ENCODE results near the gene SLC51B. TPM values are rescaled to one million over a fixed set of nuclear protein-coding genes. Genes with fewer than 3 reads are reported as not detected.

The SLC51B gene
- polyA plus RNA-seq, 3 donors = not detected

GRCh38 chr15:64997745-64998375, 47.3 kb upstream of the SLC51B start:
- Histone ChIP-seq H3K4me1 (ENCODE audit: control insufficient read depth in 1 of 2, insufficient read depth in 2 of 2, low read length in 2 of 2) (no peaks in the 10 kb centered on the region), H3K4me2 (replicated peaks; ENCODE audit: extremely low read depth, low read length, poor library complexity, severe bottlenecking) (no peak overlapping the region), H2AFZ (ENCODE audit: insufficient read depth, low read depth, low read length, poor library complexity, severe bottlenecking) (no peak overlapping the region), H3K9me3 (replicated peaks in 1 of 2; ENCODE audit: control insufficient read depth in 1 of 2, insufficient read depth in 1 of 2, low read length in 2 of 2) (no peaks in the 10 kb centered on the region), H3K79me2 (ENCODE audit: insufficient read depth, low read length) (no peaks in the 10 kb centered on the region), H3K36me3 (replicated peaks in 1 of 2; ENCODE audit: control insufficient read depth in 1 of 2, insufficient read depth in 2 of 2, low read length in 2 of 2) (peaks cover 1 to 5% of the 10 kb centered on the region in 2 donors), H3K4me3 (replicated peaks in 1 of 3; ENCODE audit: low read depth in 2 of 3, low read length in 3 of 3) (no peak overlapping the region), H3K27ac (ENCODE audit: low read depth in 1 of 2, low read length in 2 of 2) (no peak overlapping the region), H3K27me3 (ENCODE audit: control insufficient read depth in 2 of 2, insufficient read depth in 2 of 2, low read length in 2 of 2) (no peaks in the 10 kb centered on the region), H4K20me1 (ENCODE audit: insufficient read depth, low read length) (no peaks in the 10 kb centered on the region), H3K9ac (ENCODE audit: insufficient read depth, low read length, poor library complexity, severe bottlenecking) (no peak overlapping the region)
- H3K4me3 Mint-ChIP-seq = no peak overlapping the region
- TF ChIP-seq CTCF (IDR thresholded peaks at IDR 0.05) = no peak
- no peaks in the 10 kb centered on the region for H3K9me3 Mint-ChIP-seq
- peaks cover 0 to 4% (median 3%) of the 10 kb centered on the region in 3 donors for H3K27me3 Mint-ChIP-seq (ENCODE audit: low read depth in 3 of 3)
- intact Hi-C loops (cut with micrococcal nuclease) = no loop called here
- no peak for DNase-seq
- WGBS (ENCODE audit: insufficient coverage) = no CpG with 5 or more reads among the region's 4 CpGs
- peaks cover 3 to 16% of the 10 kb centered on the region in 2 donors for H3K36me3 Mint-ChIP-seq
- H3K27ac Mint-ChIP-seq = no peak overlapping the region
- H3K4me1 Mint-ChIP-seq = peaks cover 3% of the 10 kb centered on the region

GRCh38 chr15:65004993-65005392, 40.2 kb upstream of the SLC51B start:
- TF ChIP-seq CTCF (IDR thresholded peaks at IDR 0.05) = no peak
- Mint-ChIP-seq H3K27me3 (ENCODE audit: low read depth in 3 of 3) (peaks cover 0 to under 1% (median 0%) of the 10 kb centered on the region in 3 donors), H3K4me3 (no peak overlapping the region), H3K9me3 (peaks cover 0 to 2% (median 0%) of the 10 kb centered on the region in 7 donors), H3K4me1 (peaks cover 2% of the 10 kb centered on the region), H3K36me3 (peaks cover 18 to 35% of the 10 kb centered on the region in 2 donors), H3K27ac (no peak overlapping the region)
- H3K27me3 ChIP-seq (ENCODE audit: control insufficient read depth in 2 of 2, insufficient read depth in 2 of 2, low read length in 2 of 2) = no peaks in the 10 kb centered on the region
- no peak overlapping the region for H3K27ac ChIP-seq (ENCODE audit: low read depth in 1 of 2, low read length in 2 of 2)
- WGBS (ENCODE audit: insufficient coverage) = 100% methylated on average over 1 of the region's 3 CpGs
- no peaks in the 10 kb centered on the region for H3K79me2 ChIP-seq (ENCODE audit: insufficient read depth, low read length)
- H2AFZ ChIP-seq (ENCODE audit: insufficient read depth, low read depth, low read length, poor library complexity, severe bottlenecking) = no peak overlapping the region
- peaks cover 7 to 24% of the 10 kb centered on the region in 2 donors for H3K36me3 ChIP-seq (replicated peaks in 1 of 2; ENCODE audit: control insufficient read depth in 1 of 2, insufficient read depth in 2 of 2, low read length in 2 of 2)
- no peak overlapping the region for H3K9ac ChIP-seq (ENCODE audit: insufficient read depth, low read length, poor library complexity, severe bottlenecking)
- H4K20me1 ChIP-seq (ENCODE audit: insufficient read depth, low read length) = no peaks in the 10 kb centered on the region
- H3K4me3 ChIP-seq (replicated peaks in 1 of 3; ENCODE audit: low read depth in 2 of 3, low read length in 3 of 3) = no peak overlapping the region
- H3K9me3 ChIP-seq (replicated peaks in 1 of 2; ENCODE audit: control insufficient read depth in 1 of 2, insufficient read depth in 1 of 2, low read length in 2 of 2) = no peaks in the 10 kb centered on the region
- intact Hi-C loops (cut with micrococcal nuclease) = no loop called here
- no peaks in the 10 kb centered on the region for H3K4me1 ChIP-seq (ENCODE audit: control insufficient read depth in 1 of 2, insufficient read depth in 2 of 2, low read length in 2 of 2)
- no peak overlapping the region for H3K4me2 ChIP-seq (replicated peaks; ENCODE audit: extremely low read depth, low read length, poor library complexity, severe bottlenecking)
- DNase-seq = no peak
